PC-9 (cell line): ENCODE results near the gene ELOVL1. TPM values are rescaled to one million over a fixed set of nuclear protein-coding genes. Genes with fewer than 3 reads are reported as not detected.
"Not testable (repeated sequence)": the region's sequence is repeated elsewhere in the genome, so short reads cannot be mapped to it uniquely, and the experiment has no call there.

Experiments
- BruUV-seq: library from RNA; stranded (reverse); fragments of 400-500 nt; replicated peaks from 2 replicates; lab custom pipeline; 2021; lab: Mats Ljungman, UMichigan
- CTCF ChIA-PET: fragments of 300-600 bp; sonication (Branson Sonifier 250); formaldehyde crosslinking; loops from one replicate; lab custom pipeline; 2022; ENCODE audit warnings: antibody characterized with exemption; lab: Charles Lee
- POLR2A ChIA-PET: fragments of 300-600 bp; sonication (Branson Sonifier 250); formaldehyde crosslinking; loops from one replicate; lab custom pipeline; 2022; ENCODE audit warnings: antibody characterized with exemption; ENCODE audit not compliant: unreplicated experiment; lab: Charles Lee
- DNase-seq, 2 experiments: peaks; one replicate each; pipeline versions ENCODE4 v3.0.0 to v3.0.0-alpha.2; 2015 to 2022; ENCODE audit warnings: mixed read lengths in 1 of 2
- H2AFZ ChIP-seq: fragments of 200-600 bp; sonication (generic); 2 replicates; pipeline ENCODE4 v1.8.1; 2017; ENCODE audit warnings: antibody characterized with exemption
- H3F3A ChIP-seq: fragments of 200-600 bp; sonication (generic); 2 replicates; pipeline ENCODE4 v1.8.1; 2017; ENCODE audit warnings: antibody characterized with exemption, mild to moderate bottlenecking, low read depth; ENCODE audit not compliant: insufficient read depth
- H3K27ac ChIP-seq: fragments of 200-600 bp; sonication (generic); 2 replicates; pipeline ENCODE4 v1.6.1; 2016; ENCODE audit warnings: mixed run types
- H3K27me3 ChIP-seq: fragments of 200-600 bp; sonication (generic); 2 replicates; pipeline ENCODE4 v1.6.1; 2016; ENCODE audit warnings: low read depth, mixed run types; ENCODE audit not compliant: insufficient read depth
- H3K36me3 ChIP-seq: fragments of 200-600 bp; sonication (generic); 2 replicates; pipeline ENCODE4 v1.6.1; 2016; ENCODE audit warnings: low read depth, mixed run types
- H3K4me1 ChIP-seq: fragments of 200-600 bp; sonication (generic); replicated peaks from 2 replicates; pipeline ENCODE4 v1.6.1; 2016; ENCODE audit warnings: mixed run types; ENCODE audit not compliant: insufficient read depth
- H3K4me2 ChIP-seq: fragments of 200-600 bp; sonication (generic); 2 replicates; pipeline ENCODE4 v1.6.1; 2017; ENCODE audit warnings: mixed run types
- H3K4me3 ChIP-seq: fragments of 200-600 bp; sonication (generic); 2 replicates; pipeline ENCODE4 v1.6.1; 2016; ENCODE audit warnings: mixed run types
- H3K79me2 ChIP-seq: fragments of 200-600 bp; sonication (generic); 2 replicates; pipeline ENCODE4 v1.6.1; 2017; ENCODE audit warnings: low read depth, mixed run types
- H3K9me2 ChIP-seq: fragments of 200-600 bp; sonication (generic); 2 replicates; pipeline ENCODE4 v1.8.1; 2017; ENCODE audit warnings: mild to moderate bottlenecking; ENCODE audit not compliant: insufficient read depth
- H3K9me3 ChIP-seq: fragments of 200-600 bp; sonication (generic); 2 replicates; pipeline ENCODE4 v1.8.1; 2016; ENCODE audit warnings: low read depth; ENCODE audit not compliant: insufficient read depth
- H4K20me1 ChIP-seq: fragments of 200-600 bp; sonication (generic); 2 replicates; pipeline ENCODE4 v1.8.1; 2017; ENCODE audit not compliant: insufficient read depth
- CTCF ChIP-seq: fragments of 200-600 bp; sonication (generic); conservative IDR thresholded peaks from 2 replicates; pipeline ENCODE4 v1.6.1; 2017; ENCODE audit warnings: mixed run types, antibody characterized with exemption, mild to moderate bottlenecking, moderate library complexity
- EZH2 ChIP-seq: fragments of 200-600 bp; sonication (generic); IDR thresholded peaks from 2 replicates; pipeline ENCODE4 v1.8.0; 2017; ENCODE audit warnings: antibody characterized with exemption, low read depth
- intact Hi-C: fragments of 100-400 bp; cut with micrococcal nuclease; formaldehyde crosslinking; loops from one replicate; pipeline ENCODE4 v1.10.0; 2022; ENCODE audit not compliant: unreplicated experiment
- total RNA-seq: library from RNA; stranded (reverse); gene quantifications from 2 replicates; pipeline ENCODE4 v1.2.3, GENCODE V29; 2021

ELOVL1 gene
- total RNA-seq, 1 experiment from 2014 or later = 131 TPM

- POLR2A ChIA-PET = no interaction called here
- Histone ChIP-seq H3K4me2 (peak overlapping the region; percentile 41), H3K4me1 (peaks cover 52% of the 10 kb centered on the region), H2AFZ (no peak overlapping the region), H3K27me3 (no peaks in the 10 kb centered on the region), H3F3A (peaks cover 64% of the 10 kb centered on the region), H4K20me1 (no peaks in the 10 kb centered on the region), H3K36me3 (no peaks in the 10 kb centered on the region), H3K9me3 (no peaks in the 10 kb centered on the region), H3K4me3 (no peak overlapping the region), H3K79me2 (peaks cover 44% of the 10 kb centered on the region), H3K27ac (peak overlapping the region; percentile 85), H3K9me2 (no peaks in the 10 kb centered on the region)
- BruUV-seq = no TSS peak
- intact Hi-C loops = loop anchor here (5.0 kb wide), 1 partner anchor 460 kb away; no protein-coding TSS in a partner anchor
- CTCF ChIA-PET = no interaction called here
- TF ChIP-seq CTCF (no peak), EZH2 (no peak)
- DNase-seq = peak in 1 of 2 experiments; percentile 46
Observed at GRCh38 chr1:43372172-43372571, 4.4 kb upstream of the ELOVL1 start.

- TF ChIP-seq EZH2 (no peak), CTCF (no peak)
- Histone ChIP-seq H3K36me3 (no peaks in the 10 kb centered on the region), H3F3A (peaks cover 76% of the 10 kb centered on the region), H3K9me2 (no peaks in the 10 kb centered on the region), H3K27ac (peak overlapping the region; percentile 85), H2AFZ (no peak overlapping the region), H3K4me1 (peaks cover 64% of the 10 kb centered on the region), H4K20me1 (no peaks in the 10 kb centered on the region), H3K27me3 (no peaks in the 10 kb centered on the region), H3K79me2 (peaks cover 59% of the 10 kb centered on the region), H3K4me3 (no peak overlapping the region), H3K9me3 (no peaks in the 10 kb centered on the region), H3K4me2 (peak overlapping the region; percentile 92)
- BruUV-seq = no TSS peak
- POLR2A ChIA-PET = interaction anchor here (0.5 to 0.6 kb wide), 2 partner anchors 12 to 18 kb away, joined by 3 read pairs; partner anchors contain the start of gene CDC20
- intact Hi-C loops = loop anchor here (5.0 kb wide), 1 partner anchor 462 kb away; no protein-coding TSS in a partner anchor
- CTCF ChIA-PET = interaction anchor here (0.7 kb wide), 1 partner anchor 413 kb away, joined by 5 read pairs; no protein-coding TSS in a partner anchor
- DNase-seq = no peak
Observed at GRCh38 chr1:43370564-43370963, 2.8 kb upstream of the ELOVL1 start.

DNA sequence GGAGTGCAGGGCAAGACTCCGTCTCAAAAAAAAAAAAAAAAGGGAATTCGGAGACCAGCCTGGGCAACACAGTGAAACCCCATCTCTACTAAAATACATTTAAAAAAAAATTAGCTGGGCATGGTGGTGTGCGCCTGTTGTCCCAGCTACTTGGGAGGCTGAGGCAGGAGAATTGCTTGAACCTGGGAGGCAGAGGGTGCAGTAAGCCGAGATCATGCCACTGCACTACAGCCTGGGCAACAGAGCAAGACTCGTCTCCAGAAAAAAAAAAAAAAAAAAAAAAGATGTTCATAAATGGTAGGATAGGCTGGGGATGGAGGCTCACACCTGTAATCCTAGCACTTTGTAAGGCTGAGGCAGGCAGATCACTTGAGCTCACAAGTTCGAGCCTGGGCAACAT is 2.0 kb upstream of the ELOVL1 start:
- Histone ChIP-seq H3K27ac (peak overlapping the region; percentile 89), H3F3A (peaks cover 82% of the 10 kb centered on the region), H3K4me3 (peak overlapping the region; percentile 99; the same call in 1 of the 2 replicates), H3K79me2 (peaks cover 67% of the 10 kb centered on the region), H3K4me2 (peak overlapping the region; percentile 92), H3K4me1 (peaks cover 72% of the 10 kb centered on the region)
- H3K27me3 ChIP-seq, DNase-seq, H4K20me1 ChIP-seq, H3K9me3 ChIP-seq, H2AFZ ChIP-seq, H3K9me2 ChIP-seq, H3K36me3 ChIP-seq, BruUV-seq: not testable (repeated sequence)
- ChIA-PET POLR2A (interaction anchor here (0.6 kb wide), 1 partner anchor 156 kb away, joined by 3 read pairs; no protein-coding TSS in a partner anchor), CTCF (interaction anchor here (0.6 to 0.7 kb wide), 4 partner anchors 53 to 413 kb away, joined by 3 to 11 read pairs (median 6); no protein-coding TSS in a partner anchor)
- intact Hi-C loops = loop anchor here (5.0 kb wide), 2 partner anchors 432 to 463 kb away; no protein-coding TSS in a partner anchor
